Endothelial cell (in vitro differentiated cells): ENCODE results near the gene PARD3. TPM values are rescaled to one million over a fixed set of nuclear protein-coding genes. Genes with fewer than 3 reads are reported as not detected.

Source experiments
- DNase-seq: peaks from one replicate; pipeline ENCODE4 v3.0.0; 2021; ENCODE audit warnings: low spot score
- H3K27ac Mint-ChIP-seq: one replicate; pipeline ENCODE4 v1.8.0; 2021; ENCODE audit warnings: mixed read lengths, inconsistent platforms; ENCODE audit not compliant: unreplicated experiment
- H3K27me3 Mint-ChIP-seq: one replicate; pipeline ENCODE4 v1.8.0; 2021; ENCODE audit warnings: mild to moderate bottlenecking, moderate library complexity, mixed read lengths, inconsistent platforms; ENCODE audit not compliant: unreplicated experiment
- H3K36me3 Mint-ChIP-seq: one replicate; pipeline ENCODE4 v1.8.0; 2021; ENCODE audit warnings: mild to moderate bottlenecking, low read depth, mixed read lengths, inconsistent platforms; ENCODE audit not compliant: unreplicated experiment
- H3K4me1 Mint-ChIP-seq: one replicate; pipeline ENCODE4 v1.8.0; 2021; ENCODE audit warnings: mild to moderate bottlenecking, mixed read lengths, inconsistent platforms; ENCODE audit not compliant: unreplicated experiment
- H3K4me3 Mint-ChIP-seq: one replicate; pipeline ENCODE4 v1.8.0; 2021; ENCODE audit warnings: mild to moderate bottlenecking, mixed read lengths, inconsistent platforms; ENCODE audit not compliant: unreplicated experiment
- H3K9me3 Mint-ChIP-seq: one replicate; pipeline ENCODE4 v1.8.0; 2021; ENCODE audit warnings: mixed read lengths, inconsistent platforms; ENCODE audit not compliant: unreplicated experiment
- CTCF ChIP-seq: fragments of 200-600 bp; sonication (generic); IDR thresholded peaks from one replicate; pipeline ENCODE4 v1.5.0; 2021; ENCODE audit warnings: antibody characterized with exemption; ENCODE audit not compliant: unreplicated experiment
- total RNA-seq: library from RNA; stranded (reverse); fragmentation: NEBNext Ultra II Directional; extraction: Animal tissue kit (Norgen Biotek cat#: 25700); gene quantifications from one replicate; pipeline ENCODE4 v1.2.1, GENCODE V29; 2021; ENCODE audit not compliant: unreplicated experiment

The PARD3 gene
- total RNA-seq, 1 donor from 2014 or later: 35.2 TPM

DNA sequence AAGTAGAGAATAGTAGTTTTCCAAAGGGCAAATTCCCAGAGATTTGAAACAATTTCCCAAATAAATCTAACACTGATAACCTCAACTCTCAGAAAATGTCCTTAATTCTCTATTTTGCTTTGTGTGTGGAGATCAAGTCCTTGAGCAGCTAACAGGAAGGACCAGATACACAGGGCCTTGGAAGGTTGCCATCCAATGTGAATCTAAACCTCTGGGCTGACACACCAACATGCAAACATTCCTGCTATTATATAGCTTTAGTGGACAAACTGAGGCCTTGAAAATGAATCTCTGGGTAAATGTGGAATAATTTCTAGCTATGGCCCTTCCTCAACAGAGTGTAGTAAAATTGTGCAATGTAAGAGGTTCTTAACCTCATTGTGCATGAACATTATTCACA lies 44.1 kb upstream of the PARD3 start:
- H3K36me3 Mint-ChIP-seq: no peaks in the 10 kb centered on the region
- peaks cover 9% of the 10 kb centered on the region for H3K4me1 Mint-ChIP-seq
- no peaks in the 10 kb centered on the region for H3K9me3 Mint-ChIP-seq
- no peak for DNase-seq
- H3K27me3 Mint-ChIP-seq: no peaks in the 10 kb centered on the region
- TF ChIP-seq CTCF: no peak
- no peak overlapping the region for H3K27ac Mint-ChIP-seq
- no peak overlapping the region for H3K4me3 Mint-ChIP-seq

- TF ChIP-seq CTCF: no peak
- H3K9me3 Mint-ChIP-seq: no peaks in the 10 kb centered on the region
- peaks cover 8% of the 10 kb centered on the region for H3K4me1 Mint-ChIP-seq
- no peak overlapping the region for H3K4me3 Mint-ChIP-seq
- no peak for DNase-seq
- H3K27ac Mint-ChIP-seq: no peak overlapping the region
- no peaks in the 10 kb centered on the region for H3K27me3 Mint-ChIP-seq
- no peaks in the 10 kb centered on the region for H3K36me3 Mint-ChIP-seq
Measured at GRCh38 chr10:34858003-34858402, 42.9 kb upstream of the PARD3 start.

DNA sequence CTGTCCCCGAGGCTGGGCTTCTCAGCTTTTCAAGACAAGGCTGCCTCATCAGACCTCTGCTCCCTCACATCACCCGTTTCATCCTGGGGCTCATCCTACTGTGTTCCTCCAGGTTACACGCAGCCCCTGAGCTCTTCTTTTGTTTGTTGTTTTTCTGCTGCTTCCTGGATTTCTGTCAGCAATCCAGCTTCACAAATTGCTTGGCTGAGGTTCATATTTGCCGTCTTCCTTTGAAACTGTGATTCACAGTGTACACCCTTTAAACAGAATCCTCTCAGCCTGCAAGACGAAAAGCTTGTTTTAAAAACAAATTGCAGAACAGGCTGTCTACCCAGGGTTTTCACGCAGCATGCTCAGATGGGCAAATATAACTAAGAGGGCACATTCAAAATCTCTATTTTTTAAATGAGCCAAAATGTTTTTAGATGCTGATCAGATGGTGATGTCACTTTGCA lies 39.1 kb upstream of the PARD3 start:
- Mint-ChIP-seq H3K36me3 (no peaks in the 10 kb centered on the region), H3K4me1 (peaks cover 8% of the 10 kb centered on the region), H3K27me3 (no peaks in the 10 kb centered on the region), H3K4me3 (no peak overlapping the region), H3K9me3 (no peaks in the 10 kb centered on the region), H3K27ac (no peak overlapping the region)
- TF ChIP-seq CTCF: no peak
- no peak for DNase-seq

DNA sequence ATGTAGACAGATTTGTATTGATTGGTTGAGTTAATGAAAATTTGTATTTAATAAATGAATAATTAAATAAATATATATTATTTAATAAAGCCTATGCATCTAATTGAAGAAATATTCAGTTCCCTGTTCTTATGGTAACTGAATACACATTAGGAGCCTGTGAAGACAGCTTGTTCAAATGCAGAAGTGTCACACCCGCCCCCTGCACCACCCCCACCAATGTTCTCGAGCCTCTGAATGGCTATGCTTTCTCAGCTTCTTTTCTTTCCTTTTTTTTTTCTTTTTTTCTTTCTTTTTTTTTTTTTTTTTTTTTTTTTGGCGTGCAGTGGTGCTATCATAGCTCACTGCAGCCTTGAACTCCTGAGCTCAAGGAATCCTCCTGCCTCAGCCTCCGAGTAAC lies 38.3 kb upstream of the PARD3 start:
- H3K4me3 Mint-ChIP-seq: no peak overlapping the region
- no peaks in the 10 kb centered on the region for H3K9me3 Mint-ChIP-seq
- DNase-seq: no peak
- H3K36me3 Mint-ChIP-seq: no peaks in the 10 kb centered on the region
- H3K27ac Mint-ChIP-seq: no peak overlapping the region
- TF ChIP-seq CTCF: no peak
- H3K27me3 Mint-ChIP-seq: no peaks in the 10 kb centered on the region
- H3K4me1 Mint-ChIP-seq: peaks cover 8% of the 10 kb centered on the region

DNA sequence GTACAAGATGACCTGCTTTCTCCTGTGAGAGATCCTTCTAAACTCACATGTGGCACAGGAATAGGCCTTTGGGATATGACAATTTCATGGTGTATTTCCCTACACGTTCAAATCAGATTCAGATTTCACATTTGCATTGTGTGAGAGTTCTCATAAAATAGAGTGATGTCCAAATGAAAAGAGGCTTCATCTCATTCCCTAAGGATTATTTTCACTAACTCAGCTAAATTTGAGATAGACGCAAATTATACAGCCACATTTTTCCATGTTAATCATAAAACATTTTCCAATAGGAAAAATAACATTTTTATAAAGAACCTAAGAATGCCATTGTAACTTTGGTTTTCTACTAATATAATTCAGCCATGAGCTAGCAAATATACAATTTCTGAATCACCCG lies 35.5 kb upstream of the PARD3 start:
- no peak overlapping the region for H3K27ac Mint-ChIP-seq
- H3K36me3 Mint-ChIP-seq: no peaks in the 10 kb centered on the region
- no peaks in the 10 kb centered on the region for H3K9me3 Mint-ChIP-seq
- no peak overlapping the region for H3K4me3 Mint-ChIP-seq
- peaks cover 3% of the 10 kb centered on the region for H3K4me1 Mint-ChIP-seq
- no peak for DNase-seq
- H3K27me3 Mint-ChIP-seq: no peaks in the 10 kb centered on the region
- TF ChIP-seq CTCF: no peak
